Peyer's patch (tissue), 4 donors: ENCODE results near the gene FOSL1. TPM values are rescaled to one million over a fixed set of nuclear protein-coding genes. Genes with fewer than 3 reads are reported as not detected.

ENCODE experiments used
- DNase-seq, 3 donors: peaks; one replicate each; pipeline ENCODE4 v3.0.0-alpha.2; 2017 to 2019
- H3K27ac ChIP-seq, 4 donors: fragments of 200-600 bp; sonication (generic); one replicate each; pipeline ENCODE4 v1.5.1; 2016 to 2019
- H3K27me3 ChIP-seq, 2 donors: fragments of 200-600 bp; sonication (generic); one replicate each; pipeline ENCODE4 v1.5.1; 2019
- H3K36me3 ChIP-seq, 3 donors: fragments of 200-600 bp; sonication (generic); one replicate each; pipeline ENCODE4 v1.5.1; 2016 to 2019
- H3K4me1 ChIP-seq, 4 donors: fragments of 200-600 bp; sonication (generic); one replicate each; pipeline ENCODE4 v1.5.1; 2016 to 2019
- H3K4me3 ChIP-seq, 4 donors: fragments of 200-600 bp; sonication (generic); 1 replicate in 3 of 4; 2 replicates in 1 of 4; pipeline ENCODE4 v1.5.1; 2016 to 2019; ENCODE audit warnings: mild to moderate bottlenecking in 1 of 4
- H3K9me3 ChIP-seq, 4 donors: fragments of 200-600 bp; sonication (generic); one replicate each; pipeline ENCODE4 v1.5.1; 2016 to 2019; ENCODE audit warnings: mild to moderate bottlenecking in 1 of 4
- POLR2A ChIP-seq, 2 donors: fragments of 450-650 bp; IDR thresholded peaks; one replicate each; pipeline ENCODE4 v1.5.1; 2017; ENCODE audit warnings: antibody characterized with exemption in 2 of 2, mild to moderate bottlenecking in 2 of 2, moderate library complexity in 2 of 2
- total RNA-seq, 4 donors: library from RNA; depleted of rRNA; stranded (reverse); fragments of >200 nt; gene quantifications; one replicate each; pipeline ENCODE4 v1.1.0, GENCODE V29; 2016
- TF ChIP-seq, protein P1 (sequence below), 6 experiments: fragments of 450-650 bp in 4 of 6; fragments of 200-600 bp in 2 of 6; sonication (generic) in 1 of 6; IDR thresholded peaks; one replicate each; pipeline ENCODE4 v1.5.1; 2017 to 2019; ENCODE audit warnings: antibody characterized with exemption in 6 of 6, mild to moderate bottlenecking in 3 of 6, moderate library complexity in 1 of 6

Gene FOSL1
- total RNA-seq, 4 donors from 2014 or later = 1.5 to 7.4 (median 1.7) TPM; not detected in 1

GRCh38 chr11:65937766-65938165, 37.6 kb upstream of the FOSL1 start:
- H3K9me3 ChIP-seq = no peaks in the 10 kb centered on the region
- no peaks in the 10 kb centered on the region for H3K36me3 ChIP-seq
- H3K4me3 ChIP-seq = no peak overlapping the region
- no peak for TF ChIP-seq POLR2A (IDR thresholded peaks at IDR 0.05)
- TF ChIP-seq, protein P1, sequence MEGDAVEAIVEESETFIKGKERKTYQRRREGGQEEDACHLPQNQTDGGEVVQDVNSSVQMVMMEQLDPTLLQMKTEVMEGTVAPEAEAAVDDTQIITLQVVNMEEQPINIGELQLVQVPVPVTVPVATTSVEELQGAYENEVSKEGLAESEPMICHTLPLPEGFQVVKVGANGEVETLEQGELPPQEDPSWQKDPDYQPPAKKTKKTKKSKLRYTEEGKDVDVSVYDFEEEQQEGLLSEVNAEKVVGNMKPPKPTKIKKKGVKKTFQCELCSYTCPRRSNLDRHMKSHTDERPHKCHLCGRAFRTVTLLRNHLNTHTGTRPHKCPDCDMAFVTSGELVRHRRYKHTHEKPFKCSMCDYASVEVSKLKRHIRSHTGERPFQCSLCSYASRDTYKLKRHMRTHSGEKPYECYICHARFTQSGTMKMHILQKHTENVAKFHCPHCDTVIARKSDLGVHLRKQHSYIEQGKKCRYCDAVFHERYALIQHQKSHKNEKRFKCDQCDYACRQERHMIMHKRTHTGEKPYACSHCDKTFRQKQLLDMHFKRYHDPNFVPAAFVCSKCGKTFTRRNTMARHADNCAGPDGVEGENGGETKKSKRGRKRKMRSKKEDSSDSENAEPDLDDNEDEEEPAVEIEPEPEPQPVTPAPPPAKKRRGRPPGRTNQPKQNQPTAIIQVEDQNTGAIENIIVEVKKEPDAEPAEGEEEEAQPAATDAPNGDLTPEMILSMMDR (IDR thresholded peaks at IDR 0.05) = no peak
- no peak overlapping the region for H3K27ac ChIP-seq
- no peak for DNase-seq
- H3K27me3 ChIP-seq = no peaks in the 10 kb centered on the region
- no peaks in the 10 kb centered on the region for H3K4me1 ChIP-seq

- TF ChIP-seq, protein P1 (IDR thresholded peaks at IDR 0.05) = no peak
- no peak for TF ChIP-seq POLR2A (IDR thresholded peaks at IDR 0.05)
- Histone ChIP-seq H3K4me3 (no peak overlapping the region), H3K9me3 (no peaks in the 10 kb centered on the region), H3K27me3 (no peaks in the 10 kb centered on the region), H3K36me3 (no peaks in the 10 kb centered on the region), H3K27ac (no peak overlapping the region), H3K4me1 (no peaks in the 10 kb centered on the region)
- no peak for DNase-seq
Observed at GRCh38 chr11:65934014-65934413, 33.8 kb upstream of the FOSL1 start.

DNA sequence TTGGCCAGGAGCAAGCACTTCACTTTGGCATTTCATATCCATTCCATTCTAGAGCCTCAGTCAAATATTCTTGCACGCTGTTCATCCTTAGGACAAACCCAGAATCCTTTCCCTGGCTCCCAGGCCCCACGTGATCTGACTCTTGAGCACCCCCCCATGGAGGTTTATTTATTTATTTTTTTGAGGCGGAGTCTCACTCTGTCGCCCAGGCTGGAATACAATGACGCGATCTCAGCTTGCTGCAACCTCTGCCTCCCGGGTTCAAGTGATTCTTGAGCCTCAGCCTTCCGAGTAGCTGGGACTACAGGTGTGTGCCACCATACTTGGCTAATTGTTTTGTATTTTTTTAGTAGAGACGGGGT, 32.4 kb upstream of the FOSL1 start:
- no peak for DNase-seq
- TF ChIP-seq, protein P1 (IDR thresholded peaks at IDR 0.05) = no peak
- no peak for TF ChIP-seq POLR2A (IDR thresholded peaks at IDR 0.05)
- no peaks in the 10 kb centered on the region for H3K36me3 ChIP-seq
- no peak overlapping the region for H3K27ac ChIP-seq
- H3K4me1 ChIP-seq = peaks cover 0 to 5% (median 3%) of the 10 kb centered on the region in 4 donors
- no peak overlapping the region for H3K4me3 ChIP-seq
- H3K9me3 ChIP-seq = no peaks in the 10 kb centered on the region
- H3K27me3 ChIP-seq = no peaks in the 10 kb centered on the region

GRCh38 chr11:65931773-65932557, 31.8 kb upstream of the FOSL1 start:
- Histone ChIP-seq H3K4me1 (peaks cover 0 to 8% (median 3%) of the 10 kb centered on the region in 4 donors), H3K27me3 (no peaks in the 10 kb centered on the region), H3K9me3 (no peaks in the 10 kb centered on the region)

DNA sequence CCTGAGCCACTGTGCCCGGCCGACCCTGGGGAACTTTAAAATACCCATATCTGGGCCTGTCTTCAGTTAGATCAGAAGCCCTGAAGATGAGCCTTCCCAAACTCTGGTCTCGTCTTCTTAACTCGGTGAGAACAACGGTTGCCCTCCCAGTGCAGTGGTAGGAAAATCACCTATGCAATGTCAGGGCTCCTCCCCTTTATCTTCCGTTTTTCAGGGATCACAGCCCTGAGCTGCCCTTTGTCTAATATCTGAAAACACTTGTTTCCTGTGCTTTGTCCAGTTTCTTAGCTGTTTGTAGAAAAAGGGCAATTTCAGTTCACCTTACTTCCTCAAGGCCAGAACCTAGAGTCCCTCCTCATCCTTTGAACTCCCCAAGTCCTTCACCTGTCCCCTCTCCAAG, 28.5 kb upstream of the FOSL1 start:
- Histone ChIP-seq H3K9me3 (no peaks in the 10 kb centered on the region), H3K4me1 (peaks cover 0 to 8% (median 3%) of the 10 kb centered on the region in 4 donors), H3K27me3 (no peaks in the 10 kb centered on the region), H3K27ac (peak overlapping the region; percentile 48 to 83 (median 75)), H3K4me3 (peak overlapping the region in 1 of 4 donors; percentile 29), H3K36me3 (no peaks in the 10 kb centered on the region)
- DNase-seq = no peak
- no peak for TF ChIP-seq POLR2A (IDR thresholded peaks at IDR 0.05)
- TF ChIP-seq, protein P1 (IDR thresholded peaks at IDR 0.05) = no peak

More at GRCh38 chr11:65931773-65932557, 31.8 kb upstream of the FOSL1 start:
- no peak for TF ChIP-seq POLR2A (IDR thresholded peaks at IDR 0.05)
- TF ChIP-seq, protein P1 (IDR thresholded peaks at IDR 0.05) = no peak
- H3K36me3 ChIP-seq = no peaks in the 10 kb centered on the region
- DNase-seq = no peak
- H3K4me3 ChIP-seq = no peak overlapping the region
- no peak overlapping the region for H3K27ac ChIP-seq
